HG02943 (cell line): Measurements from ENCODE around the gene PJA2.
A peak's percentile ranks its signal among the peaks of the same experiment; 100 is the strongest.
"Not testable (repeated sequence)": the region's sequence is repeated elsewhere in the genome, so short reads cannot be mapped to it uniquely, and the experiment has no call there.

Source experiments
- ATAC-seq: cut with Tn5 transposase; IDR thresholded peaks from one replicate; pipeline ENCODE4 v1.9.1; 2021; ENCODE audit warnings: mild to moderate bottlenecking, low read depth, moderate library complexity; ENCODE audit not compliant: unreplicated experiment

Gene PJA2

GRCh38 chr5:109409844-109410388, at the start of gene PJA2:
PJA2 (minus strand) TSS chr5:109409974; CDS start chr5:109383433, 26,541 bp downstream.
- peak; percentile 83 for ATAC-seq

- ATAC-seq = peak; percentile 97
Measured at GRCh38 chr5:109455598-109456096, 45.9 kb upstream of the PJA2 start.

GRCh38 chr5:109454731-109455505, 45.1 kb upstream of the PJA2 start:
- no peak for ATAC-seq

- no peak for ATAC-seq
Measured at GRCh38 chr5:109453251-109453650, 43.5 kb upstream of the PJA2 start.

GRCh38 chr5:109452661-109453060, 42.9 kb upstream of the PJA2 start:
- no peak for ATAC-seq

GRCh38 chr5:109451146-109451545, 41.4 kb upstream of the PJA2 start:
- no peak for ATAC-seq

GRCh38 chr5:109450129-109450877, 40.5 kb upstream of the PJA2 start:
- no peak for ATAC-seq

- ATAC-seq = no peak
Measured at GRCh38 chr5:109448838-109449237, 39.1 kb upstream of the PJA2 start.

GRCh38 chr5:109439590-109439989, 29.8 kb upstream of the PJA2 start:
- ATAC-seq = no peak

GRCh38 chr5:109426075-109426474, 16.3 kb upstream of the PJA2 start:
- no peak for ATAC-seq

- ATAC-seq = not testable (repeated sequence)
Measured at GRCh38 chr5:109425521-109425920, 15.7 kb upstream of the PJA2 start.

- no peak for ATAC-seq
Measured at GRCh38 chr5:109421956-109422355, 12.2 kb upstream of the PJA2 start.

GRCh38 chr5:109418712-109419352, 9.1 kb upstream of the PJA2 start:
- ATAC-seq = no peak

GRCh38 chr5:109416882-109417281, 7.1 kb upstream of the PJA2 start:
- no peak for ATAC-seq

- ATAC-seq = not testable (repeated sequence)
Measured at GRCh38 chr5:109413921-109414461, 4.2 kb upstream of the PJA2 start.

GRCh38 chr5:109413458-109413857, 3.7 kb upstream of the PJA2 start:
- no peak for ATAC-seq

GRCh38 chr5:109412981-109413402, 3.2 kb upstream of the PJA2 start:
- no peak for ATAC-seq

GRCh38 chr5:109411627-109412026, 1.9 kb upstream of the PJA2 start:
- no peak for ATAC-seq

- ATAC-seq = no peak
Measured at GRCh38 chr5:109411149-109411514, 1.4 kb upstream of the PJA2 start.

- ATAC-seq = peak; percentile 28
Measured at GRCh38 chr5:109410389-109411148, 795 bp upstream of the PJA2 start.
